Measurements from ENCODE around the gene EPHA7.

DNA sequence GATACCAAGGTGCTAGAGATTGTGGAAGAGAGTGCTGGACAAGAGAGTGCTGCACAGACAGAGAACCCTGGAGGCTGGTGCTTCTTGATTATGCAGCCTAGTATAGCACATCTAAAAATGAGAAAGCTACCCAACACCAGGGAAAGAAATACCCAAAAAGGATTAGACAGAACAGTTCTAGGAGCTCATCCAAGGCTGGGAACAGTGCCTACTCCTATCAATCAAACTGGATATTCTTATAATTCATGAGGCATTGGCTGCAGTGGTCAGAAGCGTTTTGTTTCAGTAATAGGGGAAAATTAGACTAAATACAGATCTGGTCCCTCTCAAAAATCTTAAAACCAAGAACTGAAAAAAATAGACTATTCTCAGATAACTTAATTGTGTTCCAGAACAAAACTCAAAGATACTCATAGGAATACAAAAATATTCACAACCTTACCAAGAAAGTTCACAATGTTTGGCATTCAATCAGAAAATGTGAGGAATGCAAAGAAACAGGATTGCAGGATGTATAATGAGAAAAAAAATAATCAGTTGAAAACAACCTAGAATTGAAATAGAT is 222.9 kb downstream of the EPHA7 start:
- TF ChIP-seq POLR2A (IDR thresholded peaks at IDR 0.05; ENCODE audit: borderline replicate concordance, extremely low read depth, insufficient read depth, insufficient read length): no peak
- TF ChIP-seq EZH2phosphoT487 (IDR thresholded peaks at IDR 0.05; ENCODE audit: borderline replicate concordance): no peak
- TF ChIP-seq, protein P1, sequence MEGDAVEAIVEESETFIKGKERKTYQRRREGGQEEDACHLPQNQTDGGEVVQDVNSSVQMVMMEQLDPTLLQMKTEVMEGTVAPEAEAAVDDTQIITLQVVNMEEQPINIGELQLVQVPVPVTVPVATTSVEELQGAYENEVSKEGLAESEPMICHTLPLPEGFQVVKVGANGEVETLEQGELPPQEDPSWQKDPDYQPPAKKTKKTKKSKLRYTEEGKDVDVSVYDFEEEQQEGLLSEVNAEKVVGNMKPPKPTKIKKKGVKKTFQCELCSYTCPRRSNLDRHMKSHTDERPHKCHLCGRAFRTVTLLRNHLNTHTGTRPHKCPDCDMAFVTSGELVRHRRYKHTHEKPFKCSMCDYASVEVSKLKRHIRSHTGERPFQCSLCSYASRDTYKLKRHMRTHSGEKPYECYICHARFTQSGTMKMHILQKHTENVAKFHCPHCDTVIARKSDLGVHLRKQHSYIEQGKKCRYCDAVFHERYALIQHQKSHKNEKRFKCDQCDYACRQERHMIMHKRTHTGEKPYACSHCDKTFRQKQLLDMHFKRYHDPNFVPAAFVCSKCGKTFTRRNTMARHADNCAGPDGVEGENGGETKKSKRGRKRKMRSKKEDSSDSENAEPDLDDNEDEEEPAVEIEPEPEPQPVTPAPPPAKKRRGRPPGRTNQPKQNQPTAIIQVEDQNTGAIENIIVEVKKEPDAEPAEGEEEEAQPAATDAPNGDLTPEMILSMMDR (IDR thresholded peaks at IDR 0.05 in 2 of 3, conservative IDR thresholded peaks at IDR 0.05 in 1 of 3; ENCODE audit: borderline replicate concordance in 1 of 3, insufficient read depth in 1 of 3, low read depth in 2 of 3, low read length in 2 of 3): no peak
- no peak for TF ChIP-seq CEBPB (IDR thresholded peaks at IDR 0.05; ENCODE audit: low read depth)
